Suprapubic skin (tissue), 4 donors: ENCODE data around the gene PGAM4.

Source experiments
- EP300 ChIP-seq: sonication (generic); formaldehyde crosslinking; IDR thresholded peaks from one replicate; pipeline ENCODE4 v1.6.1; 2017; ENCODE audit warnings: antibody characterized with exemption
- POLR2A ChIP-seq, 2 donors: fragments of 450-650 bp; IDR thresholded peaks; one replicate each; pipeline ENCODE4 v1.6.1; 2017; ENCODE audit warnings: antibody characterized with exemption in 2 of 2, mild to moderate bottlenecking in 2 of 2, moderate library complexity in 2 of 2
- POLR2AphosphoS5 ChIP-seq, 3 donors: sonication (generic); formaldehyde crosslinking; IDR thresholded peaks; one replicate each; pipeline ENCODE4 v1.6.1; 2017; ENCODE audit warnings: antibody characterized with exemption in 3 of 3
- TF ChIP-seq, protein P1 (sequence below), 2 donors: fragments of 200-600 bp in 1 of 2; fragments of 450-650 bp in 1 of 2; sonication (generic) in 1 of 2; IDR thresholded peaks; one replicate each; pipeline ENCODE4 v1.5.1; 2016 to 2019; ENCODE audit warnings: antibody characterized with exemption in 2 of 2, mild to moderate bottlenecking in 1 of 2, moderate library complexity in 1 of 2

DNA sequence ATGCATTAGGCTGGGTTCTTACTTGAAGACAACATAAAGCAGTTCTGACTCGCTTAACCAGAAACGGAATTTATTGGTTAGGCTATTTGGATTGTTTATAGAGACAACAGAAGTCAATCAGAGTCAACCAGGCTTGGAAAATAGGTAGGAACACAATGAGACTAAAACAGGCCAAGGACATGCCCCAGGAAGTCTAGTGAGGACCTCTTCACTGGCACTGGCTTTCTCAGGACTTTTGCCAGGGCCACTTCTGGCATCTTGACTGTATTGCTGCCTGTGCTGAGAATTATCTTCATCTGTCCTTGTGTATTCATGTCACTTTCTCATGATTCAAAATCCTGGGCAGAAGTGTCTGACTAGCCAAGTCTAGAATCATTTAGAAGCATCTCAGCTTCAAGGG lies 19.6 kb downstream of the PGAM4 start:
- TF ChIP-seq POLR2A (IDR thresholded peaks at IDR 0.05): no peak
- TF ChIP-seq, protein P1, sequence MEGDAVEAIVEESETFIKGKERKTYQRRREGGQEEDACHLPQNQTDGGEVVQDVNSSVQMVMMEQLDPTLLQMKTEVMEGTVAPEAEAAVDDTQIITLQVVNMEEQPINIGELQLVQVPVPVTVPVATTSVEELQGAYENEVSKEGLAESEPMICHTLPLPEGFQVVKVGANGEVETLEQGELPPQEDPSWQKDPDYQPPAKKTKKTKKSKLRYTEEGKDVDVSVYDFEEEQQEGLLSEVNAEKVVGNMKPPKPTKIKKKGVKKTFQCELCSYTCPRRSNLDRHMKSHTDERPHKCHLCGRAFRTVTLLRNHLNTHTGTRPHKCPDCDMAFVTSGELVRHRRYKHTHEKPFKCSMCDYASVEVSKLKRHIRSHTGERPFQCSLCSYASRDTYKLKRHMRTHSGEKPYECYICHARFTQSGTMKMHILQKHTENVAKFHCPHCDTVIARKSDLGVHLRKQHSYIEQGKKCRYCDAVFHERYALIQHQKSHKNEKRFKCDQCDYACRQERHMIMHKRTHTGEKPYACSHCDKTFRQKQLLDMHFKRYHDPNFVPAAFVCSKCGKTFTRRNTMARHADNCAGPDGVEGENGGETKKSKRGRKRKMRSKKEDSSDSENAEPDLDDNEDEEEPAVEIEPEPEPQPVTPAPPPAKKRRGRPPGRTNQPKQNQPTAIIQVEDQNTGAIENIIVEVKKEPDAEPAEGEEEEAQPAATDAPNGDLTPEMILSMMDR (IDR thresholded peaks at IDR 0.05): no peak
- no peak for TF ChIP-seq POLR2AphosphoS5 (IDR thresholded peaks at IDR 0.05)
- no peak for TF ChIP-seq EP300
